HepG2 (cell line): ENCODE data around the gene YPEL4. TPM values are rescaled to one million over a fixed set of nuclear protein-coding genes. Genes with fewer than 3 reads are reported as not detected.

ENCODE experiments used
- BRCA1 ChIP-seq: sonication (generic); formaldehyde crosslinking; IDR thresholded peaks from 2 replicates; pipeline ENCODE4 v1.4.0; 2020; ENCODE audit warnings: missing genetic modification reagents
- BRF2 ChIP-seq: sonication (generic); formaldehyde crosslinking; IDR thresholded peaks from 2 replicates; pipeline ENCODE4 v1.8.1; 2022; ENCODE audit warnings: mild to moderate bottlenecking, missing genetic modification reagents
- CHCHD3 ChIP-seq: sonication (generic); formaldehyde crosslinking; IDR thresholded peaks from 2 replicates; pipeline ENCODE4 v1.8.0; 2022; ENCODE audit warnings: mild to moderate bottlenecking, missing genetic modification reagents, moderate library complexity
- CSRNP1 ChIP-seq: sonication (generic); formaldehyde crosslinking; IDR thresholded peaks from 2 replicates; pipeline ENCODE4 v1.8.1; 2023; ENCODE audit warnings: mild to moderate bottlenecking, missing genetic modification reagents
- ELF1 ChIP-seq: sonication (generic); formaldehyde crosslinking; IDR thresholded peaks from 2 replicates; pipeline ENCODE4 v1.4.0; 2020; ENCODE audit warnings: missing genetic modification reagents
- HNF4G ChIP-seq, 2 experiments: sonication (generic) in 1 of 2; formaldehyde crosslinking in 1 of 2; IDR thresholded peaks; 2 replicates each; pipeline versions ENCODE4 v1.4.0 to v1.6.1; 2011 to 2020; ENCODE audit warnings: borderline replicate concordance in 2 of 2, low read depth in 2 of 2, mild to moderate bottlenecking in 2 of 2, low read length in 1 of 2, missing genetic modification reagents in 1 of 2, moderate library complexity in 1 of 2
- KLF13 ChIP-seq: sonication (generic); formaldehyde crosslinking; IDR thresholded peaks from 2 replicates; pipeline ENCODE4 v1.4.0; 2020; ENCODE audit warnings: mild to moderate bottlenecking, missing genetic modification reagents
- MEIS2 ChIP-seq: sonication (generic); formaldehyde crosslinking; IDR thresholded peaks from 2 replicates; pipeline ENCODE4 v1.9.0; 2021; ENCODE audit warnings: mild to moderate bottlenecking, missing genetic modification reagents
- MYPOP ChIP-seq: sonication (generic); formaldehyde crosslinking; IDR thresholded peaks from 2 replicates; pipeline ENCODE4 v1.8.1; 2023; ENCODE audit warnings: mild to moderate bottlenecking, moderate library complexity, missing genetic modification reagents
- REXO4 ChIP-seq: sonication (generic); formaldehyde crosslinking; IDR thresholded peaks from 2 replicates; pipeline ENCODE4 v1.8.0; 2022; ENCODE audit warnings: missing genetic modification reagents, mild to moderate bottlenecking, borderline replicate concordance
- SKIL ChIP-seq: sonication (generic); formaldehyde crosslinking; IDR thresholded peaks from 2 replicates; pipeline ENCODE4 v1.8.0; 2022; ENCODE audit warnings: missing genetic modification reagents, mild to moderate bottlenecking, moderate library complexity, borderline replicate concordance
- SUZ12 ChIP-seq: fragments of 150-350 bp; IDR thresholded peaks from 2 replicates; pipeline ENCODE4 v1.6.1; 2014; ENCODE audit warnings: low read depth, low read length
- TIGD3 ChIP-seq: sonication (generic); formaldehyde crosslinking; IDR thresholded peaks from 2 replicates; pipeline ENCODE4 v1.5.1; 2020; ENCODE audit warnings: mild to moderate bottlenecking, missing genetic modification reagents, borderline replicate concordance
- ZBED4 ChIP-seq: sonication (generic); formaldehyde crosslinking; IDR thresholded peaks from 2 replicates; pipeline ENCODE4 v1.4.0; 2020; ENCODE audit warnings: missing genetic modification reagents, borderline replicate concordance
- ZNF614 ChIP-seq: IDR thresholded peaks from 2 replicates; pipeline ENCODE4 v1.6.1; 2018; ENCODE audit warnings: missing biosample characterization, missing genetic modification reagents, inconsistent platforms, borderline replicate concordance
- ZNF660 ChIP-seq: sonication (generic); formaldehyde crosslinking; IDR thresholded peaks from 2 replicates; pipeline ENCODE4 v1.5.1; 2020; ENCODE audit warnings: mild to moderate bottlenecking, low read depth, missing genetic modification reagents, borderline replicate concordance
- polyA plus RNA-seq, 8 experiments: library from polyadenylated mRNA; depleted of rRNA in 3 of 8; stranded (reverse) in 7 of 8; unstranded in 1 of 8; fragments of >200 nt; fragmentation: Illumina TruSeq in 4 of 8; extraction: Trizol in 4 of 8; gene quantifications; 2 replicates each; pipeline versions ENCODE4 v1.2.1 to v1.2.3, GENCODE V29; 2011 to 2016; ENCODE audit warnings: low read depth in 4 of 8, missing spikeins in 1 of 8, mixed read lengths in 1 of 8; ENCODE audit not compliant: insufficient read depth in 1 of 8
- total RNA-seq, 5 experiments: library from RNA; depleted of rRNA; stranded (reverse); fragments of >200 nt; fragmentation: Illumina TruSeq; extraction: Trizol; gene quantifications; 2 replicates each; pipeline ENCODE4 v1.2.3, GENCODE V29; 2016; ENCODE audit warnings: low read depth in 1 of 5

Gene YPEL4
- total and polyA plus RNA-seq, 2 of the 13 experiments (the other 11 are each of a cell fraction or from before 2014, with no cell fraction given) = 0.04 TPM; not detected in 1

GRCh38 chr11:57667117-57667735 lies 17.5 kb upstream of the YPEL4 start (continued):
- TF ChIP-seq TIGD3 (CRISPR knock-in tag) (no peak), SUZ12 (no peak), KLF13 (CRISPR knock-in tag) (no peak), BRCA1 (CRISPR knock-in tag) (peak; percentile 87; the same call in 1 of the 2 replicates), REXO4 (CRISPR knock-in tag) (no peak), SKIL (CRISPR knock-in tag) (no peak), ZNF614 (no peak), ZBED4 (CRISPR knock-in tag) (no peak), MYPOP (CRISPR knock-in tag) (peak; percentile 35; the same call in 1 of the 2 replicates), MEIS2 (CRISPR knock-in tag) (no peak; the same call in 1 of the 2 replicates), HNF4G (IDR thresholded peaks at IDR 0.05; ENCODE audit: borderline replicate concordance, low read depth, low read length) (no peak), HNF4G (CRISPR knock-in tag; IDR thresholded peaks at IDR 0.05; ENCODE audit: borderline replicate concordance, low read depth) (no peak), BRF2 (CRISPR knock-in tag) (no peak), ELF1 (CRISPR knock-in tag) (peak; percentile 79; the same call in 1 of the 2 replicates), CSRNP1 (CRISPR knock-in tag) (no peak), CHCHD3 (CRISPR knock-in tag) (no peak), ZNF660 (CRISPR knock-in tag) (no peak)
